Loucy (cell line): Measurements from ENCODE around the gene RCBTB1.

Experiments used
- EZH2phosphoT487 ChIP-seq: fragments of 200-600 bp; IDR thresholded peaks from 2 replicates; pipeline ENCODE4 v1.6.1; 2018; ENCODE audit warnings: antibody characterized with exemption, mild to moderate bottlenecking, moderate library complexity, borderline replicate concordance
- TF ChIP-seq, protein P1 (sequence below): fragments of 200-600 bp; sonication (generic); conservative IDR thresholded peaks from 2 replicates; pipeline ENCODE4 v1.5.1; 2014; ENCODE audit warnings: mild to moderate bottlenecking, antibody characterized with exemption, low read length

DNA sequence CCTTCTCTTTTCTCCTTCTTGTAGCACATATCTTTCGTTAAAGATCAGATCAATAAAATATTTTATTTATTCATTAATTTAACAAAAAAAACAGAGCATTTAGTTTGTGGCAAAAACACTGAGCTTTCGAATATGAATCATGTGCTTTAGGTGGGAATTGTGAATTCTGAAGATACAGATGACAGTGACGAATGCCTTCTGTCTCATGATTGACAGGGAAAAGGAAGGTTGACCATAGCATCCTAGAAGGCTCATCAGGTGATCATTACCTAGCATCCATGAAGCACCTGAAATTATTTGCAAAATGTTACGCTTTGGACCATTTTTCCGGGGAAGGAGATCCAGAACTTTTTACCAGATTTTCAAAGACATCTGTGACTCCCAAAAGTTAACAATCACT lies 46.8 kb upstream of the RCBTB1 start:
- TF ChIP-seq, protein P1, sequence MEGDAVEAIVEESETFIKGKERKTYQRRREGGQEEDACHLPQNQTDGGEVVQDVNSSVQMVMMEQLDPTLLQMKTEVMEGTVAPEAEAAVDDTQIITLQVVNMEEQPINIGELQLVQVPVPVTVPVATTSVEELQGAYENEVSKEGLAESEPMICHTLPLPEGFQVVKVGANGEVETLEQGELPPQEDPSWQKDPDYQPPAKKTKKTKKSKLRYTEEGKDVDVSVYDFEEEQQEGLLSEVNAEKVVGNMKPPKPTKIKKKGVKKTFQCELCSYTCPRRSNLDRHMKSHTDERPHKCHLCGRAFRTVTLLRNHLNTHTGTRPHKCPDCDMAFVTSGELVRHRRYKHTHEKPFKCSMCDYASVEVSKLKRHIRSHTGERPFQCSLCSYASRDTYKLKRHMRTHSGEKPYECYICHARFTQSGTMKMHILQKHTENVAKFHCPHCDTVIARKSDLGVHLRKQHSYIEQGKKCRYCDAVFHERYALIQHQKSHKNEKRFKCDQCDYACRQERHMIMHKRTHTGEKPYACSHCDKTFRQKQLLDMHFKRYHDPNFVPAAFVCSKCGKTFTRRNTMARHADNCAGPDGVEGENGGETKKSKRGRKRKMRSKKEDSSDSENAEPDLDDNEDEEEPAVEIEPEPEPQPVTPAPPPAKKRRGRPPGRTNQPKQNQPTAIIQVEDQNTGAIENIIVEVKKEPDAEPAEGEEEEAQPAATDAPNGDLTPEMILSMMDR = no peak
- TF ChIP-seq EZH2phosphoT487 = no peak
